Thoracic aorta (tissue), 2 donors: ENCODE data around the gene PNLIP. TPM values are rescaled to one million over a fixed set of nuclear protein-coding genes. Genes with fewer than 3 reads are reported as not detected.

Experiments used
- ATAC-seq: fragments of 150-250 bp; one replicate; pipeline ENCODE4 v1.8.0; 2017; ENCODE audit warnings: low read depth; ENCODE audit not compliant: insufficient number of reproducible peaks, low FRiP score
- DNase-seq: peaks from one replicate; pipeline ENCODE4 v3.0.0-alpha.2; 2020; ENCODE audit warnings: low spot score
- H3K27ac ChIP-seq, 2 donors: fragments of 200-600 bp; sonication (generic); 1 replicate in 1 of 2; 2 replicates in 1 of 2; pipeline ENCODE4 v1.5.1; 2016; ENCODE audit warnings: mild to moderate bottlenecking in 2 of 2, moderate library complexity in 2 of 2
- H3K27me3 ChIP-seq: fragments of 200-600 bp; sonication (generic); replicated peaks from 2 replicates; pipeline ENCODE4 v1.6.0; 2016; ENCODE audit warnings: mild to moderate bottlenecking; ENCODE audit not compliant: insufficient read depth
- H3K36me3 ChIP-seq: fragments of 200-600 bp; sonication (generic); one replicate; pipeline ENCODE4 v1.5.1; 2016
- H3K4me1 ChIP-seq, 2 donors: fragments of 200-600 bp; sonication (generic); 1 replicate in 1 of 2; 2 replicates in 1 of 2; pipeline versions ENCODE4 v1.5.1 to v1.6.0; 2016; ENCODE audit warnings: low read depth in 2 of 2, mild to moderate bottlenecking in 1 of 2; ENCODE audit not compliant: control insufficient read depth in 1 of 2
- H3K4me3 ChIP-seq: fragments of 200-600 bp; sonication (generic); 2 replicates; pipeline ENCODE4 v1.5.1; 2016; ENCODE audit warnings: mild to moderate bottlenecking
- H3K9me3 ChIP-seq: fragments of 200-600 bp; sonication (generic); 2 replicates; pipeline ENCODE4 v1.5.1; 2016
- CTCF ChIP-seq: fragments of 200-600 bp; sonication (generic); IDR thresholded peaks from one replicate; pipeline ENCODE4 v1.5.1; 2019; ENCODE audit warnings: antibody characterized with exemption
- total RNA-seq, 2 donors: library from RNA; depleted of rRNA; stranded (reverse); fragments of >200 nt; gene quantifications; one replicate each; pipeline versions ENCODE4 v1.1.0 to v1.2.3, GENCODE V29; 2016

The PNLIP gene
- total RNA-seq, 2 donors from 2014 or later = 1.7 TPM; not detected in 1

GRCh38 chr10:116566932-116567331, 21.2 kb downstream of the PNLIP start:
- H3K36me3 ChIP-seq = no peaks in the 10 kb centered on the region

GRCh38 chr10:116567335-116567734, 21.6 kb downstream of the PNLIP start:
- ATAC-seq = no peak

More at GRCh38 chr10:116566932-116567331, 21.2 kb downstream of the PNLIP start:
- H3K4me1 ChIP-seq = no peaks in the 10 kb centered on the region
- H3K27me3 ChIP-seq = no peaks in the 10 kb centered on the region
- ATAC-seq (no peak), DNase-seq (no peak)
- no peak overlapping the region for H3K27ac ChIP-seq
- H3K9me3 ChIP-seq = no peaks in the 10 kb centered on the region
- no peak overlapping the region for H3K4me3 ChIP-seq
- no peak for TF ChIP-seq CTCF

GRCh38 chr10:116574797-116575196, 29.1 kb downstream of the PNLIP start:
- ATAC-seq = no peak
- Histone ChIP-seq H3K27me3 (no peaks in the 10 kb centered on the region), H3K4me3 (no peak overlapping the region), H3K36me3 (no peaks in the 10 kb centered on the region), H3K4me1 (no peaks in the 10 kb centered on the region), H3K9me3 (no peaks in the 10 kb centered on the region), H3K27ac (no peak overlapping the region)
- DNase-seq = no peak
- TF ChIP-seq CTCF = no peak

More at GRCh38 chr10:116567335-116567734, 21.6 kb downstream of the PNLIP start:
- Histone ChIP-seq H3K4me3 (no peak overlapping the region), H3K27me3 (no peaks in the 10 kb centered on the region), H3K27ac (no peak overlapping the region), H3K4me1 (no peaks in the 10 kb centered on the region), H3K36me3 (no peaks in the 10 kb centered on the region), H3K9me3 (no peaks in the 10 kb centered on the region)
- DNase-seq = no peak
- TF ChIP-seq CTCF = no peak

- TF ChIP-seq CTCF = no peak
- no peak for ATAC-seq
Observed at GRCh38 chr10:116587878-116588591, 42.3 kb downstream of the PNLIP start.

GRCh38 chr10:116588995-116589394, 43.3 kb downstream of the PNLIP start:
- Histone ChIP-seq H3K36me3 (no peaks in the 10 kb centered on the region), H3K4me1 (no peaks in the 10 kb centered on the region), H3K27me3 (no peaks in the 10 kb centered on the region), H3K9me3 (no peaks in the 10 kb centered on the region), H3K27ac (no peak overlapping the region), H3K4me3 (no peak overlapping the region)
- no peak for ATAC-seq
- TF ChIP-seq CTCF = no peak
- DNase-seq = no peak

More at GRCh38 chr10:116587878-116588591, 42.3 kb downstream of the PNLIP start:
- H3K27ac ChIP-seq = no peak overlapping the region
- H3K27me3 ChIP-seq = no peaks in the 10 kb centered on the region
- DNase-seq = no peak
- no peak overlapping the region for H3K4me3 ChIP-seq
- no peaks in the 10 kb centered on the region for H3K36me3 ChIP-seq
- no peaks in the 10 kb centered on the region for H3K9me3 ChIP-seq
- no peaks in the 10 kb centered on the region for H3K4me1 ChIP-seq
